GM18907 (cell line): ENCODE results near the gene EXOC1L.
A peak's percentile ranks its signal among the peaks of the same experiment; 100 is the strongest.
"Not testable (repeated sequence)": the region's sequence is repeated elsewhere in the genome, so short reads cannot be mapped to it uniquely, and the experiment has no call there.

Experiments used
- ATAC-seq: cut with Tn5 transposase; IDR thresholded peaks from one replicate; pipeline ENCODE4 v1.9.1; 2021; ENCODE audit warnings: mild to moderate bottlenecking, moderate library complexity; ENCODE audit not compliant: unreplicated experiment

Gene EXOC1L

DNA sequence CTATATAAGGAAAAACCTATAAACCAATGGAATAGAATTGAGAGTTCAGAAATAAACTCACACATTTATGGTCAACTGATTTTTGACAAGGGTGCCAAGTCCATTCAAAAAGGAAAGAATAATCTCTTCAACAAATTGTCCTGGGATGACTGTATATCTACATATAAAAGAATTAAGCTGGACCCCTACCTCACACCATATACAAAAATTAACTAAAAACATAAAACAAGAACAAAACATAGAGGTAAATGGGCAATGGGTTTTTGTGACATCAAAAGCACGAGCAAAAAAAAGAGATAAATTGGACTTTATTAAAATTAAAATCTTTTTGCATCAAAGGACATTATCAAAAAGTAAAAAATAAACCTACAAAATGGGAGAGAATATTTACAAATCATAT is 18.3 kb downstream of the EXOC1L start:
- no peak for ATAC-seq

DNA sequence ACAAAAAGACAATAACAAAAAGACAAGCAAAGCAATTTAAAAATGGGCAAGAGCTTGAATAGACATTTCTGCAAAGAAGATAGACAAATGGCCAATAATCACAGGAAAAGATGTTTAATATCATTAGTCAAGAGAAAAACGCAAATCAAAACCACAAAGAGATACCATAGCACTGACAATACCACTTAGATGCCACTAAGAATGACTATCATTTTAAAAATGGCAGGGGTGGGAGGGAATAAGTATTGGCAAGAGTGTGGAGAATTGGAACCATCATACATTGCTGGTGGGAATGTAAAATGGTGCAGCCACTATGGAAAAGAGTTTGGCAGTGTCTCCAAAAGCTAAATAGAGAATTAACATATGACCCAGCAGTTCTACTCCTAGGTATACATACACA is 18.8 kb downstream of the EXOC1L start:
- no peak for ATAC-seq

DNA sequence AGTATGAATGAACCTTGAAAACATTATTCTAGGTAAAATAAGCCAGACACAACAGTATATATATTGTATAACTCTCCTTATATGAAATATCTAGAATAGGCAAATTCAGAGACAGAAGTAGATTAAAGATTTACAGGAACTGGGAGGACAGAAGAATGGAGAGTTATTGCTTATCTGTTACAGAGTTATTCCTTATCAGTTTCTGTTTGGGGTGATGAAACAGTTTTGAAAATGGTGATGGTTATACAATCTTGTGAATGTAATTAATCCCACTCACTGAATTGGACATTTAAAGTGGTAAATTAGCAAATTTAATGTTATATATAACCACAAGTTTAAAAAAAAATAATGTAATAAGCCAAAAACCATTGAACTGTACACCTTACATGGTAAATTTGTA is 19.4 kb downstream of the EXOC1L start:
- ATAC-seq = no peak

DNA sequence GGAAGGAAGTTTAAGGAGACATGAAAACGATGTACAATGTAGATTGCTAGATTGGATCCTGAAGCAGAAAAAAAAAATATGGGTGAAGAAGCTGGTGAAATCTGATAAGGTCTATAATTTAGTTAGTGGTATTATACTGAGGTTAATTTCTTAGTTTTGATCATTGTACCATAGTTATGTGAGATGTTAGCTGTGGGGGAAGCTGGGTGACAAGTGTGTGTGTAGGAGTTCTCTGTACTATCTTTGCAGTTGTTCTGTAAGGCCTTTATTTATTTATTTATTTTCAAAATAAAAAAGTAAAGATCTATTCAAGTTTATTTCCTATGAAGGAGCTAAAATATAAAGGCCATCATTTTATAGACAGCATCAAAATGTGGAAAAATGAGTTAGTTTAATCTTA is 21.4 kb downstream of the EXOC1L start:
- no peak for ATAC-seq

DNA sequence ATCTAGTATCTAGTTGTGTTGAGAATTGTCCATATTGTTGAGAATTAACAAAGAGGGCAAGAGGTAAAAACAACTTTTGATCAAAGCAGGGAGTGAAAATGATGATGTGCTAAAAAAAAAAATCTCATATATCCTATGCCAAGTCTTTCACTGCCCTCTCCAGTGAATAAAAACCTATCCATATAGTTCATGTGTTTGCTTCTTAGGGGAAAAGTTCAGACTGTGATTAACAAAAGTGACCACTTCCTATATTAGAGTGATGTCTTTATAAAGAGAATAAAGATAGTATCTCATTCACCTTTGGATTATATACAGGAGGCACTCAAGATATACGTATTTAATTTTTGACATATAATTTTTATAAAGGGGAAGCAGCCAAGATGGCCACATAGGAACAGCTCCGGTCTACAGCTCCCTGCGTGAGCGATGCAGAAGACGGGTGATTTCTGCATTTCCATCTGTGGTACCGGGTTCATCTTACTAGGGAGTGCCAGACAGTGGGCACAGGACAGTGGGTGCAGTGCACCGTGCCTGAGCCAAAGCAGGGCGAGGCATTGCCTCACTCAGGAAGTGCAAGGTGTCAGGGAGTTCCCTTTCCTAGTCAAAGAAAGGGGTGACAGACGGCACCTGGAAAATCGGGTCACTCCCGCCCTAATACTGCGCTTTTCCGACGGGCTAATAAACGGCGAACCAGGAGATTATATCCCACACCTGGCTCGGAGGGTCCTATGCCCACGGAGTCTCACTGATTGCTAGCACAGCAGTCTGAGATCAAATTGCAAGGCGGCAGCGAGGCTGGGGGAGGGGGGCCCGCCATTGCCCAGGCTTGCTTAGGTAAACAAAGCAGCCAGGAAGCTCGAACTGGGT is 22.0 kb downstream of the EXOC1L start:
- ATAC-seq = not testable (repeated sequence)

DNA sequence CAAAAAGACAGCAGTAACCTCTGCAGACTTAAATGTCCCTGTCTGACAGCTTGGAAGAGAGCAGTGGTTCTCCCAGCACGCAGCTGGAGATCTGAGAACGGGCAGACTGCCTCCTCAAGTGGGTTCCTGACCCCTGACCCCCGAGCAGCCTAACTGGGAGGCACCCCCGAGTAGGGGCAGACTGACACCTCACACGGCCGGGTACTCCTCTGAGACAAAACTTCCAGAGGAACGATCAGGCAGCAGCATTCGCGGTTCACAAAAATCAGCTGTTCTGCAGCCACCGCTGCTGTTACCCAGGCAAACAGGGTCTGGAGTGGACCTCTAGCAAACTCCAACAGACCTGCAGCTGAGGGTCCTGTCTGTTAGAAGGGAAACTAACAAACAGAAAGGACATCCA is 22.7 kb downstream of the EXOC1L start:
- not testable (repeated sequence) for ATAC-seq

DNA sequence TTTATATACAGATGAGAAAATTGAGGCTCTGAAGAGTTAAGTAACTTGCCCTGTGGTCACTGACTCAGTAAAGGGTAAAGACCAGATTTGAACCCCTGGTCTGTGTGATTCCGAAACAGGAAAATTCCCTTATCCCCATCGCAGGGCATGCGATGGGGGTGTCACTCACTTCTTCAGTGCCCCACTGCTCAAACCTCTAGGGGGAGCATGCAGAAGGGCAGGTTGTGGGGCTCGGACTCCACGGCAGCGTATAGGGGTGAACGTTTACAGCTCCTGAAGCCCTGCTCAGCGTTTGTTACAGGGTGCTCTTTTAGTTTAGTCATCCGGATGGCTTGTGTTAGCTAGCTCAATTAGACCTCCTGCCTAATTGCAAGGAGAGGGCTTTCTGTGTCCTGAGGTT is 30.1 kb downstream of the EXOC1L start:
- ATAC-seq = no peak

DNA sequence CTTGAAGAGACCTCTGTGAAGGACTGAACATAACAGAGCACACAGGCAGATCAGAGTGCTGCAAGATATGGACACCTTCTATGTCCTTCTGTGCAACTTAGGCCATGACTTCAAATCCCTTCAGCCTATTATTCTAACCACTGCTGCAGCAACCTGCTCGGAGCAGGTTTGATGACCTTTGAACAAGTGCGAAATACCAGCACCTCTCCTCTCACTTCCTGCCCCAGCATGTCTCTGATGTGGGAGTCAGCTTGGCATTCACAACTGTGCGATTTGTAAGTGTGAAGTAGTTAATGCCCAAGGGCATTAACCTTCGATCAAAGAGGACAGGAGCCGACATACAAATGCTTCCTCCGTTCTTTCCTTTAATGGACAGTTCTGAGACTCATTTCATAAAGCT is 32.3 kb downstream of the EXOC1L start:
- ATAC-seq = no peak

DNA sequence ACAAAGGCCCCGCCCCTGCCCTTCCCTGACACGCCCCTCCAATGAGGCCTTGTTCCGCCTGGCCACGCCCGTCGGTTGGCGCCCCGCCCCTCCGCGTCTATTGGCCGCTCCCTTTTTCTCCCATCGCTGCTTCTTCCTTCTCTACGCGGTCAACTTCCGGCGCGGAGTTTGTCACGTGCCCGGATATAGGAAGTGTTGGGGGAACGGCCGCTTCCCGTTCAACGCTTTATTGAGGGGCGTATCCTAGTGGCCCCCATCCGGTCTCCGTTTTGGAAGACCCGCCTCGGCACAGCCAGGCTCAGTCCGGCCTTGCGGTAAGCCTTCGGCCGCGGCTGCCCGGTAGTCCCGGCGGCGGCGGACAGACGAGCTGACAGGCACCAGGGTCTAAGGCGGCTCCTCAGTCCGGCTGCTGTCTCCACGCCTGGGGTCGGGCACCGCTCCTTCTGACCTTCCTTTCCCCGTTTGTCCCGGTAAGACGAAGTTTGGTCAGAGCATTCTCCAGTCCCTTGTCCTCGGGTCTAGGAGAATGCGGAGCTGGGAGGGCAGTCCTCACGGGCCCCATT is 34.0 kb downstream of the EXOC1L start, which contains the start of gene EXOC1:
Gene EXOC1, plus strand, starts transcription at position 165 of the 563 bp plus-strand sequence. CDS start 4,676 bp downstream, outside the sequence.
- ATAC-seq = peak; percentile 99

DNA sequence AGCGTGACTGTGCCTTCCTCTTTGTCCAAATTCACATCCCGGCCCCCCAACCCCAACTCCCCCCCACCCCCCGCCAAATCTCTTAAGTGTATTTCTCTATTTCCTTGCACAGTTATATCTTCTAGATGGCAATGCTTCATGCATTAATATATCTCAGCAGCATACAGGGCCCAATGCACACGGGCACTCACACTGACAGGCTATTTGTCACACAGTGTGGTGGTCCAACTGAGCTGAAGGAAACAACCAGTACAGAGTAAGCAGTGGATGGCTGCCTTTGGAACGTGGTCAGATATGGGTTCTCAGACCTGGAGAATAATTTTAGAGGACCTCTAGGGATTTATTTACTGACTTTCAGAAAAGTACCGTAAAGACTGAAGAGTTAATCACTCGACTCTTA is 34.5 kb downstream of the EXOC1L start:
- no peak for ATAC-seq

DNA sequence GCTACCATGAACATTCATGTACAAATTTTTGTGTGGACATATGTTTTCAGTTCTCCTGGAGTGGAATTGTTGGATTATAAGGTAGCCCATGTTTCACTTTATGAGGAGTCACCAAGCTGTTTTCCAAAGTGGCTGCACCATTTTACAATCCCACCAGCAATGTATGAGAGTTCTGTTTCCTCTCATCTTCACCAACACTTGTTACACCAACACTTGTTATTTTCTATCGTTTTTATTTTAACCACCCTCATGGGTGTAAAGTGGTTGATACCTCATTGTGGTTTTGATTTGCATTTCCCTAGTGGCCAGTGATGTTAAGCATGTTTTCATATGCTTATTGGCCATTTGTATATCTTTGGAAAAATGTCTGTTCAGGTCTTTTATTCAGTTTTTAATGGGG is 38.0 kb downstream of the EXOC1L start:
- no peak for ATAC-seq

DNA sequence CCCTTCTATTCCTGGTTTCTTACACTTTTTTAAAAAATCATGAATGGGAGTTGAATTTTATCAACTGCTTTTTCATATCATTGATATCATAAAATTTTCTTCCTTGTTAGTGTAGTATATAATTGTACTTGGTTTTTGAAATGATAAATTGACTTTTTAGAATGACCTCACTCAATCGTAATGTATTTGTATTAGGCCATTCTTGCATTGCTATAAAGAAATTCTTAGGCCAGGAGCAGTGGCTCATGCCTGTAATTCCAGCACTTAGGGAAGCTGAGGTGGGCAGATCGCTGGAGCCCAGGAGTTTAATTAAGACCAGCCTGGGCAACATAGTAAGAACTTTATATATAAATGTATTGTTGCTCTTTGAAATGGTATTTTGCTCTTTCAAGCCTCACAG is 40.1 kb downstream of the EXOC1L start:
- ATAC-seq = no peak

DNA sequence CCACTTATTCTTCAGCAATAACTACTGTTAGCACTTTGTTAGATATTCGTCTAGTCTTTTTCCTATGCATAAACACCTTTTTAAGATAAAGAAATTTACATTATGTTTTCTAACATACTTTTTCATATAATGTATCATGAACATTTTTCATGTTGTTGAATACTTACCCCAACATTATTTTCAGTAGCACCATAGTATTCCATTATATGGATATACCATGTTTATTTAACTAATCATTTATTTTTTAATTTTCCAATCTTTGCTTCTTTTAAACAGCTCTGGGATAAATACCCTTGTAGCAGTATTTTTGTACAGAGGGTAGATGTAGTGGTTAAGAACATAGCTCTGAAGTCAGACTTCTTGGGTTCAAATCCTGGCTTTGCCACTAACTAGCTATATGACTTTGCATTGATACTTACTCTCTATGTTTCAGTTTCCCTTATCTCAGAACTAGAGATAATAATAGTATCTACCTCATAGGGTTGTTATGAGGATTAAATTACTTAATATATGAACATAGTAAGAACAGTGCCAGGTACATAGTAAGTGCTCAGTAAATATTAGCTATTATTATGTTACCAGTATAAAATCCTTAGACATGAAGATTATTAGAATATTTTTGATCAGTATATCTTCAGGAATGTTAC is 45.1 kb downstream of the EXOC1L start:
- no peak for ATAC-seq

DNA sequence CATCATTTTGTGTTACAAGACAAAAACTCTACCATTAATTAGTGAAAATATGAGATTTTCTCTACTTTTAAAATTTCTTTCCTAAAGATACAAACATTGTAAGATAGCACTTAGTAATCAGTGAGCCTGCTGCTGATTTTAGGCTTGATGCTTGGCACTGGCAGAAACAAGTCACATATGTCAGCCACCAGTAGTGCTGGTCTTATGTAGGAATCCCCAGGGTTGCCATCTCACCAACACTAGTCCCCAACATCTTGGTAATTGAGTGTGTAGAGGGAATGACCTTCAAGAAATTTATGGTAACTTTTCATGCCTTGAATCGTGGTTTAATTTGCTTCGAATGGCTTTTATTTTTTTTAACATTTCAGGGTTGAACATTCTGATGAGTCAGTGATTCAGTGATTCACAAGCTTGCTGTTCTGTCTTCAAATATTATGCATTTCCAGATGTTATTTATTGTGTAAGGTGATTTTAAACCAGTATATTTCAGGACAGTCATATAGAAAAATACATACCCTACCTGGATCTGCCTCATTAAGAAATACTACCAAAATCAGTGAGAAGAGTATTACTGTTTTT is 45.7 kb downstream of the EXOC1L start:
- no peak for ATAC-seq

DNA sequence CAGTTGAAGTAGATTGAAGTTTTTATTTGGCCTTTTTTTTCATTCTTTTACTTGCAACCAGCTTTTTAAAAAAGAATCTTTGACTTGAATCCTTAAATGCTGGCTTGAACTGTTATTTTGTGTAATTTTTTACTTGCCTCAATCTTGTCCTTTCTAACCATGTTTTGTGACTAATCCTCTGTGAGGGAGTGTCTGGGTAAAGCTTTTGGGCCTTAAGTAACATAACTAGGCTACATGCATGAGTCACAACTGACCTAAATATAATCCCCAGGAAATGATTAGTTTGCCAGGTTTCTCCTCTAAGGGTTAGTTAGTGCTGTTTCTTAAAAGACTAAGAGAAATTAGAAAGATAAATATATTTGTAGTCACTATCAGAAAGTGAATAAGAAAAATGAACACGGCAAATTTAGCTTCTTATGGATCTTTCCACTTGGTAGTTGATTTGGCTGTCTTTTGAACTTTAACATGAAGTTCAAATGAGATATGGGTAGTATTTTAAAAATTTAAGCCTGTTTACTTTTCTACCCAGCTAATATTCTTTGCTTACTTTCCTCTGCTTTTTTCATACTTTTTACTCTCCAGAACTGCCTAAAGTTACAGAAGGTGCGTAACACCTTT is 46.8 kb downstream of the EXOC1L start:
- ATAC-seq = peak; percentile 80

DNA sequence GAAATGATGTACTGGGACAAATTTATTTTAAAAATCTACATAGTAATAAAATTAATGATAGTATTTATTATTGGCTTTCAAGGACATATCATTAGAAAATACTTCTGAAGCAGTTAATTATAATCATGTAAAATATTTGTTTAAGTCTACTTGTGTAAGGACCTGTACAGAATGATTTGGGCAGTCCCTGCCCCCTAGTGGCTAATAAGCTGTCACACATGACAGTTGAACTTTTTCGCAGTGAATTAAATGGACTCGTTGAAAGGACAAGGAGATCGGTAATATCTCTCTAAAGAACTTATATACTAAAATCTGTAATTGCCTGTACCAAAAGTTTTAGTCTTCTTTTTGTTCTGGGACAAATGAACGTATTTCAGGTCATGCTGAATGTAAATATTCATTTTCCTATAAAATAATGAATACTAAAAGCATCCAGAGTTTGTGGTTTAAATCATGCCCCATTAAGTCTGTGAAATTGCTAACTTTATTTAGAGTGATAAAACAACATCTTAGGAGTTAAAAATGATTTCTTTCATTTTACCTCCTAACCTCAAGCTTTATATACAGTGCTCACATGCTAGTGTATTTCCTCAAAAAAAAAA is 47.5 kb downstream of the EXOC1L start:
- peak; percentile 92 for ATAC-seq

DNA sequence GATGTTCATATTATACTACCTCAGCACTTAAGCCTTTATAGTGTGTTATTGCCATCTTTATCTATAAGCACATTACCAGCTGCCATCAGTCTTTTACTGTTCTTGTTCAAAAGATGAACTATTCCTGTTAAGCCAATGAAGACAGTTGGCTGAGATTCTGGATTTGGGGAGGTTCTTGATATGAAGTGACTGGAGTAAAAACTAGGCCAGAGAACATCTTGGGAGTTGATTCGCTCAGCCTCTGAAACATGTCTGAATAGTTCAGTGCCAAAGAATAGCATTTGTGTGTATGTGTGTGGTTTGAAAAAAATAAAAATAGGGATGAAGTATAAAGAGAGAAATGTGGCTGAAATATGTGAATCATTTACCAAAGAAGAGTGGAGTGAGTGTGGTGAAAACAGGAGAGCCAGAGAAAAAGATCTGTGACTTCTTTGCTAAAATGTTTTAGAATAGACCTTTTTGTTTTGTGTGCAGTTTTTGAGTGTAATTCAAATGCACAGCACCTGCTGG is 49.0 kb downstream of the EXOC1L start:
- no peak for ATAC-seq

DNA sequence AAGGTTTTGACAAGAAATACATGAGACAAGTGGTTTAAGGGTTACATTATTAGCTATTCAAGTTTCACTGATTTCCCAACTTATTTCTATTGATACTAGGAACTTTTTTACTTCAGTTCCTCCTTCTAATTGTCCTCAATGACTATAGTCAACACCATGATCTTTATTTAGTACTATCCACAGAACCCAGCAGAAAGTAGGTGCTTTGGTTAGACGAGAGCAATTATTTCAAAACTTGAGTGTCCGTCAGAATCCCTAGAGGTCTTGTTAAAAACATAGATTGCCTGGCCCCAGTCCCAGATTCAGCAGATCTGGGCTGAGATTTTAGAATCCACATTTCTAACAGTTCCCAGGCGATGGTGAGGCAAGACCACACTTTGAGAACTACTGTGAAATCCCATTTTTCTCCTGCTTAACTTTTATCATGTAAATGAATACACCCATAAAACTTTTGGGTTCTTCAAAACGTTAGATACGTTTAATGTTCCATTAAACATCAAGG is 51.8 kb downstream of the EXOC1L start:
- no peak for ATAC-seq

DNA sequence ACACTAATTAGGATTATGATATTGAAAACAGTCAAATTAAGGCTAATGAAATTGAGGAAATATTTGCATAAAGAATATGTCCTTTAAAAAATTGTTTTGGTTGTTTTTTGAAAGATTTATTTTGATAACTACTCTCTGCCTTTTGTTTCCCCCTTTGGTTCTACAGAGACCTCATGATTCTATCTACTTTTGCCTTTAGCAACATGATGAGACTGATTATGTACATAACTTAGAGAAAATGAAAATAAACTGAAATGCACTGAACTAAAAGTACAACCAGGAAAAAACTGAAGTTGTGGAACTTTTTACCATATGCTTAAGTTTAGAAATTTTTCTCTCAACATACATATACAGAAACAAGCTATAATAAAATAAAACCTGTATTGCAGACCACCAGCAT is 55.2 kb downstream of the EXOC1L start:
- no peak for ATAC-seq

DNA sequence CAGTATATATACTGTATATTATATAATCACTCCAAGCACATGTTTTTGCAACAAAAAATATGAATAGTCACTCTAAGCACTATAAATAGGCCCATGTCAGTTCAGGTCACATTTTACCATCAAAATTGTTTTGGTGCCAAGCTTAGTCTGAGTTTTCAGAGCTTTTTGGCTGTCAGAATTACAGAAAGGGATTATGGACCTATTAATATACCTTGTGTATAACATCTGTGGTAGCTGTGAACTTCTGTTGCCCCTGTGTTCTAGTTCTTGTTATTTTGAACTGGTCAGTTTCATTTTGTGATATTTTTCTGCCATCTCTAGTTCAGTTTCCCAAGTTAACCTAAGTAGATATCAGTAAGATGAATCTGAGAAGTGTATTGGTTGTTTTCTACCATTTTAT is 56.8 kb downstream of the EXOC1L start:
- ATAC-seq = no peak
